SU-DHL-6 (cell line): Measurements from ENCODE around the gene IFT52.

Experiments
- H2AFZ ChIP-seq: fragments of 200-600 bp; sonication (generic); 2 replicates; pipeline ENCODE4 v1.6.1; 2014; ENCODE audit warnings: low read depth, mild to moderate bottlenecking, moderate library complexity, mixed read lengths, antibody characterized with exemption, low read length; ENCODE audit not compliant: severe bottlenecking
- H3F3A ChIP-seq: fragments of 200-600 bp; shearing (Covaris generic); 2 replicates; pipeline ENCODE4 v1.6.0; 2016; ENCODE audit warnings: antibody characterized with exemption, mild to moderate bottlenecking; ENCODE audit not compliant: insufficient read depth
- H3K27ac ChIP-seq: fragments of 200-600 bp; sonication (generic); 2 replicates; pipeline ENCODE4 v1.5.1; 2016; ENCODE audit warnings: low read depth, mild to moderate bottlenecking, low read length, moderate library complexity, mixed read lengths
- H3K27me3 ChIP-seq: fragments of 200-600 bp; sonication (generic), shearing (Covaris generic); 2 replicates; pipeline ENCODE4 v1.6.0; 2014; ENCODE audit warnings: mild to moderate bottlenecking, low read length
- H3K36me3 ChIP-seq: fragments of 200-600 bp; sonication (generic); 2 replicates; pipeline ENCODE4 v1.6.1; 2014; ENCODE audit warnings: mild to moderate bottlenecking, low read length, mixed read lengths
- H3K4me2 ChIP-seq: fragments of 300-600, 200-600 bp; shearing (Covaris generic), sonication (generic); 2 replicates; pipeline ENCODE4 v1.6.0; 2014; ENCODE audit warnings: low read length, low read depth, mild to moderate bottlenecking; ENCODE audit not compliant: poor library complexity, severe bottlenecking
- H3K4me3 ChIP-seq: fragments of 200-600 bp; sonication (generic); 2 replicates; pipeline ENCODE4 v1.5.1; 2014; ENCODE audit warnings: antibody characterized with exemption, low read length, mild to moderate bottlenecking, mixed read lengths; ENCODE audit not compliant: insufficient read depth, poor library complexity, severe bottlenecking
- H3K79me2 ChIP-seq: fragments of 200-600 bp; sonication (generic); 2 replicates; pipeline ENCODE4 v1.6.1; 2014; ENCODE audit warnings: mild to moderate bottlenecking, low read length, moderate library complexity; ENCODE audit not compliant: insufficient read depth
- H3K9ac ChIP-seq: fragments of 200-600 bp; sonication (generic); 2 replicates; pipeline ENCODE4 v1.7.0; 2014; ENCODE audit warnings: mild to moderate bottlenecking, low read length
- H3K9me2 ChIP-seq: fragments of 200-600 bp; sonication (generic); replicated peaks from 2 replicates; pipeline ENCODE4 v1.6.1; 2014; ENCODE audit warnings: low read length; ENCODE audit not compliant: insufficient read depth
- H3K9me3 ChIP-seq: fragments of 200-600 bp; sonication (generic); 2 replicates; pipeline ENCODE4 v1.6.1; 2014; ENCODE audit warnings: low read length, mixed read lengths; ENCODE audit not compliant: insufficient read depth
- H4K20me1 ChIP-seq: fragments of 200-600 bp; sonication (generic); 2 replicates; pipeline ENCODE4 v1.6.1; 2014; ENCODE audit warnings: low read depth, mild to moderate bottlenecking, antibody characterized with exemption, low read length, moderate library complexity, mixed read lengths
- CTCF ChIP-seq: fragments of 200-600 bp; sonication (generic); IDR thresholded peaks from one replicate; pipeline ENCODE4 v1.5.1; 2017; ENCODE audit warnings: antibody characterized with exemption, mild to moderate bottlenecking, low read length, moderate library complexity; ENCODE audit not compliant: insufficient read depth, poor library complexity, severe bottlenecking
- EZH2phosphoT487 ChIP-seq: fragments of 200-600 bp; sonication (generic), shearing (Covaris generic); conservative IDR thresholded peaks from 2 replicates; pipeline ENCODE4 v1.6.1; 2018; ENCODE audit warnings: mild to moderate bottlenecking, antibody characterized with exemption, low read length, moderate library complexity, mixed read lengths

The IFT52 gene

DNA sequence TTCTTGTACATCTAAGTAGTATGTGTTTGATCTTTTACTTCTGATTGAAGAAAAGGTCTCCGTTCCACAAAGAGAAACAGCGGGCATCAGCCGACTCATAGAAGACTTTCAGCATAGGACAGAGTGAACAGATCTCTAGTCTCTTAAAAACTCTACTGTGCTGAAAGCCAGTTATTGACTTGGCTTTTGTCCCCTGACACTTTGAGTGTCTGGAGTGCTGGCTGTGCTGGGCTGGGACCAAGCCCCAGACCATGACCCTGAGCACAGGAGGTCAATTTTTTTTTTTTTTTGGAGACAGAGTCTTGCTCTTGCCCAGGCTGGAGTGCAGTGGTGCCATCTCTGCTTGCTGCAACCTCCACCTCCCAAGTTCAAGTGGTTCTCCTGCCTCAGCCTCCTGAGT, 104.0 kb downstream of the IFT52 start:
- Histone ChIP-seq H3K79me2 (peaks cover 21% of the 10 kb centered on the region), H2AFZ (no peak overlapping the region), H3K27ac (no peak overlapping the region), H3K4me2 (no peak overlapping the region), H4K20me1 (no peaks in the 10 kb centered on the region), H3K36me3 (peaks cover 28% of the 10 kb centered on the region), H3F3A (peaks cover 7% of the 10 kb centered on the region; the same call in 1 of the 2 replicates), H3K27me3 (no peaks in the 10 kb centered on the region), H3K9me2 (no peaks in the 10 kb centered on the region), H3K4me3 (no peak overlapping the region), H3K9me3 (no peaks in the 10 kb centered on the region), H3K9ac (no peak overlapping the region)
- TF ChIP-seq EZH2phosphoT487, result no peak
- TF ChIP-seq CTCF, result no peak

GRCh38 chr20:43695571-43695970, 104.8 kb downstream of the IFT52 start:
- Histone ChIP-seq H3K27ac (no peak overlapping the region), H3F3A (peaks cover 7% of the 10 kb centered on the region; the same call in 1 of the 2 replicates), H3K27me3 (no peaks in the 10 kb centered on the region), H3K9me3 (no peaks in the 10 kb centered on the region), H3K79me2 (peaks cover 27% of the 10 kb centered on the region), H3K36me3 (peaks cover 28% of the 10 kb centered on the region), H3K9me2 (no peaks in the 10 kb centered on the region), H3K9ac (no peak overlapping the region), H2AFZ (no peak overlapping the region), H3K4me2 (no peak overlapping the region), H3K4me3 (no peak overlapping the region), H4K20me1 (no peaks in the 10 kb centered on the region)
- TF ChIP-seq CTCF, result no peak
- TF ChIP-seq EZH2phosphoT487, result no peak
